Epithelial cell of esophagus (primary cell): Measurements from ENCODE around the gene ANKMY2.
A peak's percentile ranks its signal among the peaks of the same experiment; 100 is the strongest.

Experiments
- DNase-seq: peaks from one replicate; pipeline ENCODE4 v3.0.0; 2010; ENCODE audit warnings: low read depth
- H3K4me3 ChIP-seq: 2 replicates; pipeline ENCODE4 v1.5.1; 2011; ENCODE audit warnings: mild to moderate bottlenecking, low read length, control low read depth
- CTCF ChIP-seq: IDR thresholded peaks from 2 replicates; pipeline ENCODE4 v1.5.1; 2011; ENCODE audit warnings: low read depth, mild to moderate bottlenecking, low read length, control low read depth, inconsistent platforms; ENCODE audit not compliant: insufficient read depth; ENCODE audit errors: missing control alignments

Gene ANKMY2

GRCh38 chr7:16638282-16639280 is 7.0 kb downstream of the ANKMY2 start:
- no peak for DNase-seq
- TF ChIP-seq CTCF = no peak
- H3K4me3 ChIP-seq = no peak overlapping the region

GRCh38 chr7:16637379-16637778 is 8.2 kb downstream of the ANKMY2 start:
- DNase-seq = no peak
- H3K4me3 ChIP-seq = no peak overlapping the region
- TF ChIP-seq CTCF = no peak

GRCh38 chr7:16636555-16637101 is 8.9 kb downstream of the ANKMY2 start:
- H3K4me3 ChIP-seq = no peak overlapping the region
- TF ChIP-seq CTCF = no peak
- DNase-seq = no peak

- no peak for DNase-seq
- no peak overlapping the region for H3K4me3 ChIP-seq
- TF ChIP-seq CTCF = no peak
These were observed 11.2 kb downstream of the ANKMY2 start for GRCh38 chr7:16634271-16634738.

- no peak for TF ChIP-seq CTCF
- no peak overlapping the region for H3K4me3 ChIP-seq
- no peak for DNase-seq
These were observed 14.9 kb downstream of the ANKMY2 start for GRCh38 chr7:16630654-16631053.

- peak; percentile 45 for DNase-seq
- H3K4me3 ChIP-seq = no peak overlapping the region
- TF ChIP-seq CTCF = no peak
These were observed 18.3 kb downstream of the ANKMY2 start for GRCh38 chr7:16627236-16627635.
